Measurements from ENCODE around the gene PPP1R3E.

The PPP1R3E gene

GRCh38 chr14:23319746-23320583, 17.3 kb upstream of the PPP1R3E start:
- TF ChIP-seq POLR2A (IDR thresholded peaks at IDR 0.05; ENCODE audit: extremely low read depth, insufficient read length) (no peak), CTCF (IDR thresholded peaks at IDR 0.05; ENCODE audit: low read depth, low read length) (no peak), MAX (IDR thresholded peaks at IDR 0.05; ENCODE audit: low read depth, low read length) (no peak), MYC (IDR thresholded peaks at IDR 0.05; ENCODE audit: low read depth, low read length) (no peak)
- peak overlapping the region; percentile 71 for H3K4me3 ChIP-seq (ENCODE audit: low read depth, low read length)
- no peak for DNase-seq (ENCODE audit: low read depth)

- no peak for TF ChIP-seq CTCF (IDR thresholded peaks at IDR 0.05; ENCODE audit: low read depth, low read length)
- no peak for TF ChIP-seq MAX (IDR thresholded peaks at IDR 0.05; ENCODE audit: low read depth, low read length)
- no peak for TF ChIP-seq POLR2A (IDR thresholded peaks at IDR 0.05; ENCODE audit: extremely low read depth, insufficient read length)
- TF ChIP-seq MYC (IDR thresholded peaks at IDR 0.05; ENCODE audit: low read depth, low read length), result no peak
- no peak overlapping the region for H3K4me3 ChIP-seq (ENCODE audit: low read depth, low read length)
- DNase-seq (ENCODE audit: low read depth), result no peak
These were observed 13.6 kb upstream of the PPP1R3E start for GRCh38 chr14:23316300-23316699.

- H3K4me3 ChIP-seq (ENCODE audit: low read depth, low read length), result no peak overlapping the region
- DNase-seq (ENCODE audit: low read depth), result no peak
- no peak for TF ChIP-seq POLR2A (IDR thresholded peaks at IDR 0.05; ENCODE audit: extremely low read depth, insufficient read length)
- TF ChIP-seq CTCF (IDR thresholded peaks at IDR 0.05; ENCODE audit: low read depth, low read length), result no peak
- no peak for TF ChIP-seq MAX (IDR thresholded peaks at IDR 0.05; ENCODE audit: low read depth, low read length)
- TF ChIP-seq MYC (IDR thresholded peaks at IDR 0.05; ENCODE audit: low read depth, low read length), result no peak
These were observed 7.9 kb upstream of the PPP1R3E start for GRCh38 chr14:23310546-23310945.

- TF ChIP-seq MYC (IDR thresholded peaks at IDR 0.05; ENCODE audit: low read depth, low read length) (no peak), MAX (IDR thresholded peaks at IDR 0.05; ENCODE audit: low read depth, low read length) (no peak), POLR2A (IDR thresholded peaks at IDR 0.05; ENCODE audit: extremely low read depth, insufficient read length) (no peak)
- DNase-seq (ENCODE audit: low read depth), result no peak
- no peak overlapping the region for H3K4me3 ChIP-seq (ENCODE audit: low read depth, low read length)
These were observed 6.2 kb upstream of the PPP1R3E start for GRCh38 chr14:23308721-23309445.

GRCh38 chr14:23307687-23308644, 5.3 kb upstream of the PPP1R3E start:
- DNase-seq (ENCODE audit: low read depth), result no peak
- TF ChIP-seq CTCF (IDR thresholded peaks at IDR 0.05; ENCODE audit: low read depth, low read length), result no peak
- no peak for TF ChIP-seq MAX (IDR thresholded peaks at IDR 0.05; ENCODE audit: low read depth, low read length)
- TF ChIP-seq POLR2A (IDR thresholded peaks at IDR 0.05; ENCODE audit: extremely low read depth, insufficient read length), result no peak
- no peak for TF ChIP-seq MYC (IDR thresholded peaks at IDR 0.05; ENCODE audit: low read depth, low read length)
- H3K4me3 ChIP-seq (ENCODE audit: low read depth, low read length), result peak overlapping the region; percentile 92

Measured in NB4 (cell line).